OCI-LY7 (cell line): Measurements from ENCODE around the gene SETDB2. TPM values are rescaled to one million over a fixed set of nuclear protein-coding genes. Genes with fewer than 3 reads are reported as not detected.

Experiments
- BruUV-seq: library from RNA; stranded (reverse); fragments of 400-500 nt; replicated peaks from 2 replicates; lab custom pipeline; 2021; lab: Mats Ljungman, UMichigan
- CTCF ChIA-PET: fragments of 300-600 bp; sonication (Branson Sonifier 250); formaldehyde crosslinking; loops from one replicate; lab custom pipeline; 2022; ENCODE audit warnings: antibody characterized with exemption; ENCODE audit not compliant: unreplicated experiment; lab: Charles Lee
- POLR2A ChIA-PET: fragments of 300-600 bp; sonication (Branson Sonifier 250); formaldehyde crosslinking; loops from one replicate; lab custom pipeline; 2022; ENCODE audit warnings: antibody characterized with exemption; lab: Charles Lee
- DNase-seq: peaks from one replicate; pipeline ENCODE4 v3.0.0-alpha.2; 2015; ENCODE audit warnings: low spot score
- H2AFZ ChIP-seq: fragments of 200-600 bp; sonication (generic), shearing (Covaris generic); 2 replicates; pipeline ENCODE4 v1.6.1; 2014; ENCODE audit warnings: mild to moderate bottlenecking, antibody characterized with exemption, low read length, moderate library complexity
- H3K27ac ChIP-seq: fragments of 200-600 bp; sonication (generic); 2 replicates; pipeline ENCODE4 v1.5.1; 2014; ENCODE audit warnings: mixed run types, low read depth, mild to moderate bottlenecking, moderate library complexity, low read length, inconsistent platforms; ENCODE audit not compliant: poor library complexity, severe bottlenecking
- H3K36me3 ChIP-seq: fragments of 200-600 bp; sonication (generic); 2 replicates; pipeline ENCODE4 v1.6.1; 2014; ENCODE audit warnings: mild to moderate bottlenecking, antibody characterized with exemption, low read length, moderate library complexity, mixed read lengths; ENCODE audit not compliant: insufficient read depth
- H3K4me1 ChIP-seq: fragments of 200-600 bp; sonication (generic); 2 replicates; pipeline ENCODE4 v1.5.1; 2014; ENCODE audit warnings: mild to moderate bottlenecking, low read length; ENCODE audit not compliant: insufficient read depth, poor library complexity, severe bottlenecking
- H3K4me2 ChIP-seq: fragments of 200-600 bp; sonication (generic); 2 replicates; pipeline ENCODE4 v1.6.1; 2014; ENCODE audit warnings: mild to moderate bottlenecking, low read length
- H3K4me3 ChIP-seq: fragments of 200-600 bp; sonication (generic); 2 replicates; pipeline ENCODE4 v1.5.1; 2014; ENCODE audit warnings: mild to moderate bottlenecking, low read depth, low read length; ENCODE audit not compliant: poor library complexity, severe bottlenecking
- H3K79me2 ChIP-seq: fragments of 200-600 bp; sonication (generic); 2 replicates; pipeline ENCODE4 v1.6.1; 2016; ENCODE audit warnings: low read depth, mild to moderate bottlenecking, low read length, moderate library complexity, mixed read lengths; ENCODE audit not compliant: insufficient read depth
- H3K9me2 ChIP-seq: fragments of 200-600 bp; sonication (generic); 2 replicates; pipeline ENCODE4 v1.6.1; 2016; ENCODE audit warnings: mild to moderate bottlenecking, low read length, mixed read lengths; ENCODE audit not compliant: insufficient read depth
- H3K9me3 ChIP-seq: fragments of 200-600 bp; sonication (generic); 2 replicates; pipeline ENCODE4 v1.6.1; 2014; ENCODE audit warnings: mild to moderate bottlenecking, mixed run types, low read length, mixed read lengths
- H4K20me1 ChIP-seq: fragments of 200-600 bp; sonication (generic); 2 replicates; pipeline ENCODE4 v1.6.1; 2014; ENCODE audit warnings: mild to moderate bottlenecking, antibody characterized with exemption, low read length, moderate library complexity, mixed read lengths; ENCODE audit not compliant: insufficient read depth
- CTCF ChIP-seq: fragments of 200-600 bp; sonication (generic); conservative IDR thresholded peaks from 2 replicates; pipeline ENCODE4 v1.5.1; 2014; ENCODE audit warnings: mild to moderate bottlenecking, antibody characterized with exemption, low read length, moderate library complexity, mixed read lengths
- EZH2phosphoT487 ChIP-seq: fragments of 200-600 bp; sonication (generic); IDR thresholded peaks from 2 replicates; pipeline ENCODE4 v1.6.1; 2018; ENCODE audit warnings: low read depth, borderline replicate concordance, mild to moderate bottlenecking, mixed run types, antibody characterized with exemption, low read length, moderate library complexity, mixed read lengths
- intact Hi-C: fragments of 100-400 bp; cut with micrococcal nuclease; formaldehyde crosslinking; loops from one replicate; pipeline ENCODE4 v1.10.0; 2022; ENCODE audit not compliant: unreplicated experiment
- total RNA-seq, 2 experiments: library from RNA; depleted of rRNA in 1 of 2; stranded (reverse); fragments of >200 nt in 1 of 2; shearing (Covaris generic) in 1 of 2; gene quantifications; 2 replicates each; pipeline ENCODE4 v1.2.3, GENCODE V29; 2014 to 2022

Gene SETDB2
- total RNA-seq, 2 experiments from 2014 or later = 22.0 to 41.3 TPM

GRCh38 chr13:49466292-49466838, 22.3 kb downstream of the SETDB2 start:
- BruUV-seq = no TSS peak
- Histone ChIP-seq H2AFZ (no peak overlapping the region), H3K9me2 (no peaks in the 10 kb centered on the region), H3K27ac (no peak overlapping the region), H3K4me3 (no peak overlapping the region), H3K79me2 (no peaks in the 10 kb centered on the region), H3K4me2 (no peak overlapping the region), H4K20me1 (no peaks in the 10 kb centered on the region), H3K4me1 (no peaks in the 10 kb centered on the region), H3K36me3 (peaks cover 98% of the 10 kb centered on the region), H3K9me3 (peaks cover 23% of the 10 kb centered on the region)
- TF ChIP-seq EZH2phosphoT487 (no peak), CTCF (no peak)
- ChIA-PET POLR2A (interaction anchor here (0.6 to 1.7 kb wide), 6 partner anchors 9 to 170 kb away, joined by 3 to 7 read pairs (median 4); no protein-coding TSS in a partner anchor), CTCF (no interaction called here)
- intact Hi-C loops = no loop called here
- DNase-seq = no peak

- POLR2A ChIA-PET = interaction anchor here (0.8 kb wide), 1 partner anchor 13 kb away, joined by 3 read pairs; no protein-coding TSS in a partner anchor
- no TSS peak for BruUV-seq
Measured at GRCh38 chr13:49472186-49472585, 28.1 kb downstream of the SETDB2 start.

More at GRCh38 chr13:49472186-49472585, 28.1 kb downstream of the SETDB2 start:
- H3K36me3 ChIP-seq = peaks cover 98% of the 10 kb centered on the region
- H3K27ac ChIP-seq = no peak overlapping the region
- H3K79me2 ChIP-seq = no peaks in the 10 kb centered on the region
- no peak overlapping the region for H3K4me2 ChIP-seq
- H2AFZ ChIP-seq = no peak overlapping the region
- no peaks in the 10 kb centered on the region for H3K9me2 ChIP-seq
- TF ChIP-seq EZH2phosphoT487 (no peak), CTCF (no peak)
- CTCF ChIA-PET = no interaction called here
- intact Hi-C loops = no loop called here
- no peak overlapping the region for H3K4me3 ChIP-seq
- no peaks in the 10 kb centered on the region for H3K4me1 ChIP-seq
- no peaks in the 10 kb centered on the region for H4K20me1 ChIP-seq
- no peaks in the 10 kb centered on the region for H3K9me3 ChIP-seq
- no peak for DNase-seq
